ENCODE measurements around the gene PVALEF. TPM values are rescaled to one million over a fixed set of nuclear protein-coding genes. Genes with fewer than 3 reads are reported as not detected.

Gene PVALEF
- total RNA-seq, 3 donors from 2014 or later = not detected

DNA sequence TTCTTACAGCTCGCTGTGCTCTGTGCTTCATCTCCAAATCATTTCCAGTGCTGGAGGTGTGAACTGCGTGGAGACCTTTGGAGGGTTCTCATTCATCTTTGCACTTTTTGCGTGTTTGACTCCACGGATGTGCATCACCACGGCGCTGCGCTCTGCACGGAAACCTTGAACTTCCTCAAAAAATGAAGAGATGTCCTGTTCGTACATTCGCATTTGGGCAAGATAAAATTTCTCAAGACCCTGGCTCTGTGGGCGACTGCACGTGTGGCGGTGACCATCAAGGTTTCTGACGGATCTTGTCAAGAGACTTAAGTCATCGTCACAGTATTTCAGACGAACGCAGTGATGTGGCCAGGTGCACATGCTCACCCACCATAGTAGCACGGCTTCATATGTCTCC is 10.3 kb upstream of the PVALEF start:
- TF ChIP-seq, protein P1, sequence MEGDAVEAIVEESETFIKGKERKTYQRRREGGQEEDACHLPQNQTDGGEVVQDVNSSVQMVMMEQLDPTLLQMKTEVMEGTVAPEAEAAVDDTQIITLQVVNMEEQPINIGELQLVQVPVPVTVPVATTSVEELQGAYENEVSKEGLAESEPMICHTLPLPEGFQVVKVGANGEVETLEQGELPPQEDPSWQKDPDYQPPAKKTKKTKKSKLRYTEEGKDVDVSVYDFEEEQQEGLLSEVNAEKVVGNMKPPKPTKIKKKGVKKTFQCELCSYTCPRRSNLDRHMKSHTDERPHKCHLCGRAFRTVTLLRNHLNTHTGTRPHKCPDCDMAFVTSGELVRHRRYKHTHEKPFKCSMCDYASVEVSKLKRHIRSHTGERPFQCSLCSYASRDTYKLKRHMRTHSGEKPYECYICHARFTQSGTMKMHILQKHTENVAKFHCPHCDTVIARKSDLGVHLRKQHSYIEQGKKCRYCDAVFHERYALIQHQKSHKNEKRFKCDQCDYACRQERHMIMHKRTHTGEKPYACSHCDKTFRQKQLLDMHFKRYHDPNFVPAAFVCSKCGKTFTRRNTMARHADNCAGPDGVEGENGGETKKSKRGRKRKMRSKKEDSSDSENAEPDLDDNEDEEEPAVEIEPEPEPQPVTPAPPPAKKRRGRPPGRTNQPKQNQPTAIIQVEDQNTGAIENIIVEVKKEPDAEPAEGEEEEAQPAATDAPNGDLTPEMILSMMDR (IDR thresholded peaks at IDR 0.05) = no peak
- Histone ChIP-seq H3K36me3 (ENCODE audit: low read depth) (no peaks in the 10 kb centered on the region), H3K4me1 (ENCODE audit: low read depth) (no peaks in the 10 kb centered on the region), H3K9me3 (no peaks in the 10 kb centered on the region), H3K4me3 (no peak overlapping the region)
- ATAC-seq = no peak
- DNase-seq = no peak
- intact Hi-C loops (cut with DNase I, micrococcal nuclease) = no loop called here

DNA sequence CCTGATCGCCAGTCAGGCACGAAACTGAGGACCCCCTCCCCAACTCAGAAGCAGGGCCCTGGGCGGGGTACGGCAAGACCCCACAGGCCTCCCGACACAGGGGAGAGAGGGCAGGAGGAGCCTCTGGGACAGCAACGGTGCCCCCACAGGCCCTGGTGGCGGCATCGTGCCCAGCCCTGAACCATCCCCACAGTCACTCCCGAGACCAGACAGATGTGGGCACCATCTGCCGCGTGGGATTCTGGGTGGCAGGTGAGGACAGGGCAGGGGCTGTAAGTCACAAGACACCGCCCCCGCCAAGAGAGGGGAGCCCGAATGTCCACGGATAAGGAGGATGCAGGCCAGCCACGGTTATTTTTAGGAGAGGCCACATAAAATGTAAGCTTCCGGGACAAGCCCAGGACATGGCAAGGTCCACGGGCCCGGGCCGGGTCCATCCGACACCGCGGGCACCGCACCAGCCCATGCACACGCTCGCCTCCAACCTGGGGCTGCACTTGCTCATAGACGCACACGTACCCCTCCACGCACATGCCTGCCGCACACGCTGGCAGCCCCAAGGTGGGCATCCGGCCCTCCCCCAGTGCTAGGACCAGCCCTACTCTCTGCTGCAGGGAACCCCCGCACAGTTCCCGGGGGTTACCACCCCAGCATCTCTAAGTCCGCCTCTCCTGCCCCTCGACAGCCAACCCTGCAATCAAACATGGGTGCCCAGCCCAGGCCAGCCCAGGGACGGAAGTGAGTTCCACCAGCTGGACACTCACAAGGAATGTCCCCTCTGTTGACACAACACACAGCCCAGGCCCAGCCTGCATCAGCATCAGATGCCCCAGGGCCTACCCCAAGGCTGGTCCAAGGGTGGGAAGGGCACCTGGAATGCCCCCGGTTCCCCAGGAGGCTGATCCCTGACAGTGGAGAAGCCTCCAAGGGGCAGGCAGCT is 8.2 kb upstream of the PVALEF start:
- no peaks in the 10 kb centered on the region for H3K4me1 ChIP-seq (ENCODE audit: low read depth)
- ATAC-seq = no peak
- intact Hi-C loops (cut with DNase I, micrococcal nuclease) = no loop called here
- no peaks in the 10 kb centered on the region for H3K9me3 ChIP-seq
- DNase-seq = no peak
- no peaks in the 10 kb centered on the region for H3K36me3 ChIP-seq (ENCODE audit: low read depth)
- H3K4me3 ChIP-seq = no peak overlapping the region
- TF ChIP-seq, protein P1 (IDR thresholded peaks at IDR 0.05) = no peak

DNA sequence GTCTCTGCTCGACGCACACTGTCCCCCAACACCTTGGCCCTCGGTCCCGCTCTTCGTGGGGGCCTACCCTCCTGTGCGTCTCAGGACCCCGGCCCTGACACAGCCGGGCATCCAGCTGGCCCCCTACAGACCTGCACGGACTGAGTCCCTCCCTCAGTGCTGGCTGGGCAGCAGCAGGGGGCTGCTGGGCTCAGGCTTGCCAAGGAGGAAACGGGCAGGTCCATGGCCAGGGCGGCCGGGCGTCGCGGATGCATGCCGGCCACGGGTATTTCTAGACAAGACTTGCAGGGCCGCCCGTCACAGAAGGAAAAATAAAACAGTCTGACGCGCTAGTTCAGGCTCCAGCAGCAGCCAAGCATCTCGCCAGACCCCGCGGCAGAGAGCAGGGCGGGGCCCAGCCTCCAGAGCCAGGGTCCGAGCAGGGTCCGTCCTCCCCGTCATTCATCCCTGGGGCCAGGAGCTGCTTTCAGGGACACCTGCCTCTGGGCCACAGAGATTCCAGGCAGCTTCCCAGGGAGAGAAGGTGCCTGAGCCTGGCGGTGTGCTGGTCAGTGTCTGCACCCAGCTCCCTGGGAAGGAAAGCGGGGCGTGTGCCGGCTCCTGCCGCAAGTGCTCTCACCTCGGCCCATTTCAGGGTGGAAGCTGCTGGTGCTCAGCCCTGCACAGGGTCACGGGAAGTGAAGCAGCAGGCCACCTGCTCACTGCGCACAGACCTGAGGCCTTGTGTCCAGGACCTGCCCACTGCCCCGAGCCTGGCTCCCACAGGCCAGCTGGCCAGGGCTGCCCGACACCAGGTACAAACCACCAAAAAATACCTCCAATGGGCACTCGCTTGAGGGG is 7.2 kb upstream of the PVALEF start:
- Histone ChIP-seq H3K4me1 (ENCODE audit: low read depth) (no peaks in the 10 kb centered on the region), H3K9me3 (no peaks in the 10 kb centered on the region), H3K36me3 (ENCODE audit: low read depth) (no peaks in the 10 kb centered on the region), H3K4me3 (no peak overlapping the region)
- DNase-seq (no peak), ATAC-seq (no peak)
- intact Hi-C loops (cut with DNase I, micrococcal nuclease) = no loop called here
- TF ChIP-seq, protein P1 (IDR thresholded peaks at IDR 0.05) = no peak

DNA sequence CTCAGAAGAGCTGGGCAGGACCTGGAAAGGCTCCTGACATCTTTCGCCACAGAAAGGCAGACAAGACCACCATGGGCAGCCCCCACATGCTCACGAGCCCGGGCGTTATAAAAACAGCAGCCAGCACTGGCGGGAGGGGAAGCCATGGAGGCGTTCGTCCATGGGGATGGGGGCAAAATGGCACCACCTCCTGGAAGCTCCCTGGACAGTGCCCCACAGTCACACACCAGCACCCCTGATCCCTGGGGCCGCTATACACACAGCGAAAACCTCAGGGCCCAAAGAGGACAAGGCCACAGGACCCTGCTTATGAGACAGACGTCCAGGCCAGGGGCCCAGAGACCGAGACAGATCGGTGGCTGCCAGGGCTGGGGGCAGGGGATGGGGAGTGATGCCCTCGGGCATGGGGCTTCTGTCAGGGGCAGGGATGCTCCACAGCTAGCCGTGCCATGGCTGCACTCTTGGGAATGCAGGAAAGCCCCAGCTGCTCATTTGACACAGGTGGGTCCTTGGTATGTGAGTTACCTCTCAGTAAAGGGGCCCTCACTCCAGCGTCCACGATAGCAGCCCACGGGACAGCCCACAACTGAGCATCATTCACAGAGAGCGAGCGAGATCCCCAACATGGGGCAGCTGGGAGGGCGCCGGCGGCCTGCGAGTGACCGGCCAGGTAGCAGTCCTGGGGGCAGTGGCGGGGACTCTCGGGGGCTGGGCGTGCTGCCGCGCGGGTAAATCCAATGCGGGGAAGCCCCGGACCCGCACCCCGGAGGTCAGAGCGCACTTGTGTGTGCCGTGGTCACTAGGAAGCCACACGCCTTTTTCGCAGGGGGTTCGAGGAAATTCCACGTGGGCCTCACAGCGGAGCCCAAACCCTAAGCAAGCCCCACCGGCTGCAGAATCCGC is 6.4 kb upstream of the PVALEF start:
- intact Hi-C loops (cut with DNase I, micrococcal nuclease) = no loop called here
- TF ChIP-seq, protein P1 (IDR thresholded peaks at IDR 0.05) = no peak
- H3K36me3 ChIP-seq (ENCODE audit: low read depth) = no peaks in the 10 kb centered on the region

GRCh38 chr17:81159611-81160265 is 5.6 kb upstream of the PVALEF start:
- Histone ChIP-seq H3K4me3 (no peak overlapping the region), H3K9me3 (no peaks in the 10 kb centered on the region), H3K4me1 (ENCODE audit: low read depth) (no peaks in the 10 kb centered on the region), H3K36me3 (ENCODE audit: low read depth) (no peaks in the 10 kb centered on the region)
- DNase-seq = no peak
- ATAC-seq = no peak
- intact Hi-C loops (cut with DNase I, micrococcal nuclease) = no loop called here
- TF ChIP-seq, protein P1 (IDR thresholded peaks at IDR 0.05) = no peak

More for the DNA sequence above, 6.4 kb upstream of the PVALEF start:
- Histone ChIP-seq H3K9me3 (no peaks in the 10 kb centered on the region), H3K4me3 (no peak overlapping the region), H3K4me1 (ENCODE audit: low read depth) (no peaks in the 10 kb centered on the region)
- ATAC-seq (no peak), DNase-seq (no peak)
